Activated gamma-delta T cell treated with anti-CD3 and anti-CD28 coated beads, Interleukin-2, amount 50 U/mL, for 16 hours (primary cell): ENCODE measurements around the gene SORCS3.

ENCODE experiments used
- DNase-seq: peaks from one replicate; pipeline ENCODE4 v3.0.0-alpha.2; 2020; ENCODE audit warnings: low read depth

Gene SORCS3

GRCh38 chr10:105268961-105269360 lies 627.9 kb downstream of the SORCS3 start:
- no peak for DNase-seq

- DNase-seq, result no peak
Observed at GRCh38 chr10:105269689-105270088, 628.6 kb downstream of the SORCS3 start.

DNA sequence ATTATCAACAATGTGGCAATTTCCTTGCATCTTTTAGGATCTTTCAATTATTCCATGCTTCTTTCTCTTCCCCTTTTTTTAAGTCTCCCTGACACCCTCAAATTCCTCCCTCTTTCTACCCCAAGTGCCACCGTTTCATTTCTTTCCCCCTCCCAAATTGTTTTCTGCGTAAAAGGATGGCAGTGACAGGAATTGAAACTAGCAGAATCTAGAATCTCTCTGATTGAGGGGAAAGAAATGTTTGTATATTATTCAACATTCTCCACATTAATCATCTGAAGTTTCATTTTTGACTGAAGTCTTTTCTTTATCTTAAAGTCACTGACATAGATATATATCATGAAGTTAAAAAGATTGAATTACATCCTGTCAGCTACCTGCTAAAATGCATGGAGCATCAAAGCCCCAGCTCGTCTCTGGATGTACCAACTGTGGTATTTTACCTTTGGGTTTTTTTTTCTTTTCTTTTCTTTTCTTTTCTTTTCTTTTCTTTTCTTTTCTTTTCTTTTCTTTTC lies 633.5 kb downstream of the SORCS3 start:
- no peak for DNase-seq

DNA sequence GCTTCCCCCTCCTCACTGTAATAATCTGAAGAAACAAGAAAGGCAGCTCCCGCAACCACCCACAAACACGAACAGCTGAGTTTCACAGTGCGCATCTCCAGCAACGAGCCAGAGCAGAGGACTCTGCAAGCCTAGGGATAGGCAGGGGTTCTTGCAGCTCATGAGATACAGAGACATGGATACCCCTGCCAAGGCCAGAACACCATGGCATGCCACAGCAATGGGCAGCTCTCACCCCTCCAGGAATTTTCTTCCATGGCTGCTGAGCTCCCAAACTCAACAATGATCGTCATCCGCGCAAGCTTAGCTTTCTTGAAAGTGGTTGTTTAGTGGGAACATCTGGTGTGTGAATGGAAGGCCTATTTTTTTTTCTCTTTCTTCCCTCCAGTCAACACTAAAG lies 637.3 kb downstream of the SORCS3 start:
- no peak for DNase-seq

- DNase-seq, result no peak
Observed at GRCh38 chr10:105279101-105279500, 638.0 kb downstream of the SORCS3 start.

- no peak for DNase-seq
Observed at GRCh38 chr10:105280895-105281294, 639.8 kb downstream of the SORCS3 start.

GRCh38 chr10:105284476-105285215 lies 643.6 kb downstream of the SORCS3 start:
- no peak for DNase-seq

DNA sequence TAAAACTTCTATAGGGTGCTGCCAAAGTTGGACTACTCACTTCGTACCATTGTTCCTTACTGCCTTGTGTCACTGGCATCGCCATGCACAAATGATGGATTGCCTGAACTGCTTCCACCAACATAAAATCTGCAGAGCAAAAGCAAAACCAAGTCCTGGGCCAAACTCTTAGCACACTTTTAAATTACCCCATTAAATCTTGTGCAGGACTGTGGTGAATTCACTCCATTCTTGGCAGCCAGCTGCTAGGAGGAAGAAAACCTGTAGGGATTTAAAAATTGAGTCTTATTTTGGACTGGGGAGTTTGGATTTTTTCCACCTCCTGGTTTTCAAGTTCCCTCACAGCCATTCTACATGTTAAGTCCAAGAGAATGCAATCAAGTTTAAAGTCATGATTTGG lies 646.9 kb downstream of the SORCS3 start:
- DNase-seq, result no peak

DNA sequence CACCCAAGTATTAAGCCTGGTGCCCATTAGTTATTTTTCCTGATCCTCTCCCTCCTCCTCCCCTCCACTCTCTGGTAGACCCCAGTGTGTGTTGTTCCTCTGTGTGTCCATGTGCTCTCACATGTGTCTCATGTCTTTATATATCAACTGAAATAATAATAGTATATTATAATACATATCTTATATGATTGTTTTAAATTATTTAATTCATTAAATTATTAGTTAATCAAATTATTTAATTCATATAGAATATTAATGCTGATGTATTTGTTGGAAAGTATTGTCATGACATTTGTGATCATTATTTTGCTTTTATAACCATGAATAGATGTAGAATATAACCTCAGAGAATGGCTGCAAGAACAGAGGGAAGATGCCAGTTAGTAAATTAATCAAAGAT lies 647.5 kb downstream of the SORCS3 start:
- DNase-seq, result no peak

DNA sequence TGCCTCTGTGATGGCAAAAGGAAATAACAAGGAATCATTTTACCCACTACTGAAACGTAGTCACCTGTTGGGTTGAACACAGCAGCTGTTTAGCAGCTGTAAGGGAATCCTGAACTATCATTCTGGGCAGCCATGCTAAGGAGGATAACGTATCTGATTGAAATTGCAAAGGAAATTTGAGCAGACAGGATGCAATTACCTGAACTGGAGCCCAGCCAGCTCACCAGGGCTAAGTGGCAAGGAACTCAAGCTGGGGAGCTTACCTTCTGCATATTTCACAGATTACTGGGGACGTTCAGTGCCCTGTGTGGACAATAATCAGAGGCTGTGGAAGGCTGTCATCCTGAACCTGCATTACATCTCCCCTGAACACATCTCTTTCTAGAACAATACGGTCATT lies 650.5 kb downstream of the SORCS3 start:
- DNase-seq, result no peak

DNA sequence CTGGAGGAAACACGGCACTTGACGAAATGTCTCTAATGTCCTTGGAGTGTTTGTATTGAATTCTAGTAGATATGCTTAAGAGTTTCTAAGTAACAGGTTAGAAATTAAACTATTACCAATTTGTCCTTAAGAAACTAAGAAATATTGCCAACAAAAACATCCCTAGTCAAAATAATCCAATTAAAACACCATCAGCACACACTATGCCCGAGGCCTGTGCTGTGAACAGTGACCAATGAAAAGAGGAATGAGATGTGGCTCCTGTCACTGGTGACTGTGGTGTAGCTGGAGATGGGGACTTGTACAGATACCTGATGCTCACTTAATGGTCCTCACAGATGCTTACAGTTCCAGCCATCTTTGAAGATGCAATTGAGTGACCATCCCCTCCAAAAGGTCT lies 651.1 kb downstream of the SORCS3 start:
- DNase-seq, result no peak
